GM18867 (cell line): ENCODE results near the gene ZNF362.

Experiments used
- ATAC-seq: cut with Tn5 transposase; IDR thresholded peaks from one replicate; pipeline ENCODE4 v1.9.1; 2021; ENCODE audit warnings: mild to moderate bottlenecking, moderate library complexity; ENCODE audit not compliant: unreplicated experiment

Gene ZNF362

GRCh38 chr1:33244143-33244808 is 12.0 kb upstream of the ZNF362 start:
- no peak for ATAC-seq

GRCh38 chr1:33244809-33245186 is 11.5 kb upstream of the ZNF362 start:
- no peak for ATAC-seq

- no peak for ATAC-seq
Observed at GRCh38 chr1:33246171-33246570, 10.1 kb upstream of the ZNF362 start.

GRCh38 chr1:33247545-33247944 is 8.7 kb upstream of the ZNF362 start:
- no peak for ATAC-seq

GRCh38 chr1:33248244-33248643 is 8.0 kb upstream of the ZNF362 start:
- no peak for ATAC-seq

- ATAC-seq: no peak
Observed at GRCh38 chr1:33249422-33249821, 6.9 kb upstream of the ZNF362 start.

GRCh38 chr1:33250217-33250616 is 6.1 kb upstream of the ZNF362 start:
- ATAC-seq: no peak

- ATAC-seq: no peak
Observed at GRCh38 chr1:33250724-33251123, 5.6 kb upstream of the ZNF362 start.

- no peak for ATAC-seq
Observed at GRCh38 chr1:33254491-33254890, 1.8 kb upstream of the ZNF362 start.

GRCh38 chr1:33255347-33256220 is 708 bp upstream of the ZNF362 start:
- no peak for ATAC-seq

- ATAC-seq: no peak
Observed at GRCh38 chr1:33256221-33256470, 146 bp upstream of the ZNF362 start.

- ATAC-seq: no peak
Observed at GRCh38 chr1:33257207-33257771, 997 bp downstream of the ZNF362 start.

GRCh38 chr1:33257772-33258712 is 1.8 kb downstream of the ZNF362 start:
- no peak for ATAC-seq

GRCh38 chr1:33258788-33259274 is 2.5 kb downstream of the ZNF362 start:
- ATAC-seq: no peak

- no peak for ATAC-seq
Observed at GRCh38 chr1:33259879-33260278, 3.6 kb downstream of the ZNF362 start.

- no peak for ATAC-seq
Observed at GRCh38 chr1:33260439-33260838, 4.1 kb downstream of the ZNF362 start.

- no peak for ATAC-seq
Observed at GRCh38 chr1:33261344-33261743, 5.1 kb downstream of the ZNF362 start.

- no peak for ATAC-seq
Observed at GRCh38 chr1:33263890-33264504, 7.7 kb downstream of the ZNF362 start.

- no peak for ATAC-seq
Observed at GRCh38 chr1:33265780-33266605, 9.7 kb downstream of the ZNF362 start.

GRCh38 chr1:33266766-33267165 is 10.5 kb downstream of the ZNF362 start:
- ATAC-seq: no peak
